AG09309 (cell line): ENCODE results near the gene GPR21.

Source experiments
- DNase-seq: peaks from one replicate; pipeline ENCODE4 v3.0.0-alpha.2; 2010; ENCODE audit warnings: low read depth
- H3K4me3 ChIP-seq: 2 replicates; pipeline ENCODE4 v1.5.1; 2011; ENCODE audit warnings: mild to moderate bottlenecking, low read depth, low read length, moderate library complexity; ENCODE audit not compliant: control insufficient read depth
- CTCF ChIP-seq: IDR thresholded peaks from 2 replicates; pipeline ENCODE4 v1.5.1; 2011; ENCODE audit warnings: mild to moderate bottlenecking, low read depth, low read length, inconsistent platforms; ENCODE audit not compliant: insufficient read depth, control insufficient read depth; ENCODE audit errors: missing control alignments

Gene GPR21

GRCh38 chr9:123044586-123044985 lies 11.1 kb downstream of the GPR21 start:
- TF ChIP-seq CTCF: no peak

GRCh38 chr9:123046406-123047195 lies 13.1 kb downstream of the GPR21 start:
- TF ChIP-seq CTCF: no peak
- DNase-seq: no peak

More at GRCh38 chr9:123044586-123044985, 11.1 kb downstream of the GPR21 start:
- no peak overlapping the region for H3K4me3 ChIP-seq
- DNase-seq: peak; percentile 57

GRCh38 chr9:123048748-123049147 lies 15.3 kb downstream of the GPR21 start:
- TF ChIP-seq CTCF: no peak
- DNase-seq: no peak
- no peak overlapping the region for H3K4me3 ChIP-seq

More at GRCh38 chr9:123046406-123047195, 13.1 kb downstream of the GPR21 start:
- H3K4me3 ChIP-seq: no peak overlapping the region

GRCh38 chr9:123049589-123050222 lies 16.2 kb downstream of the GPR21 start:
- TF ChIP-seq CTCF: no peak
- DNase-seq: peak; percentile 51

GRCh38 chr9:123053046-123053445 lies 19.6 kb downstream of the GPR21 start:
- no peak overlapping the region for H3K4me3 ChIP-seq
- no peak for DNase-seq
- no peak for TF ChIP-seq CTCF

More at GRCh38 chr9:123049589-123050222, 16.2 kb downstream of the GPR21 start:
- H3K4me3 ChIP-seq: no peak overlapping the region

DNA sequence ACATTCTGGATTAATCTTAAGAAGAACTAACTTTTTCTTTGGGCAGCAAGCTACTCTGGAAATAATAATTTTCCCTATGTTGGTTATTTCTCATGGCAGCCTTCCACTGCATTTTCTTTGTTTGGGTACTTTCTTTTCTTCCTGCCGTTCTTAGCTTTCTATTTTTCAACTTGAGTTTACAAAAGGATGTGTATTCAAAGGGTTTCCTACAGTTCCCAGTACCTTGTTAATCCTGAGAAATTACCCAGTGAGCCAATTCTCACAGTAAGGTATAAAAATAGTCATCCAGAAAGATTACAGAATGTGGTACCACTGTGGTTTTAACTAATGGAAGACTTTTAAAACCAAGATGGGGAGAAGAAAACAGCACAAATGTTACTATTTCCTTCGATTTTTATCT lies 20.2 kb downstream of the GPR21 start:
- TF ChIP-seq CTCF: no peak
- no peak overlapping the region for H3K4me3 ChIP-seq

DNA sequence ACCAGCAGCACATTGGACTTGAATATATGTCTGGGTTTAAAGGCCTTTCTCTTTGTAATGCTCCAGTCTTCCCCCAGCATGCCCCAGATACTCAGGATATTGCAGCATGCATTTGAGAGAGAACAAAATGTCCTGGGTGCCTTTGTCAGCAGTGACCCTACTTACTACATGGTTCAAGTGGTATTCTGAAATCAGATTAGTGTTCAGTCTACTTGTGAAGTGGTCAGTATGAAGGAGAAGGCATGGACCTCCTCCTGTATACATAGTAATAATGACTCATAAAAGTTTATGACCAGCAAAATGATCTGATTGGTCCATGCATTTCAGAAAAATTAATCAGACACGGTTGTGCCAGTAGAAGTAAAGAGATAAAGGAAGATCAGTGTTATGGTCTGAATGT lies 25.4 kb downstream of the GPR21 start:
- TF ChIP-seq CTCF: no peak
- DNase-seq: no peak
- no peak overlapping the region for H3K4me3 ChIP-seq

More for the DNA sequence above, 20.2 kb downstream of the GPR21 start:
- DNase-seq: no peak
